ENCODE results near the gene KLHDC1.

GRCh38 chr14:49654511-49654910 lies 38.4 kb upstream of the KLHDC1 start:
- TF ChIP-seq, protein P1, sequence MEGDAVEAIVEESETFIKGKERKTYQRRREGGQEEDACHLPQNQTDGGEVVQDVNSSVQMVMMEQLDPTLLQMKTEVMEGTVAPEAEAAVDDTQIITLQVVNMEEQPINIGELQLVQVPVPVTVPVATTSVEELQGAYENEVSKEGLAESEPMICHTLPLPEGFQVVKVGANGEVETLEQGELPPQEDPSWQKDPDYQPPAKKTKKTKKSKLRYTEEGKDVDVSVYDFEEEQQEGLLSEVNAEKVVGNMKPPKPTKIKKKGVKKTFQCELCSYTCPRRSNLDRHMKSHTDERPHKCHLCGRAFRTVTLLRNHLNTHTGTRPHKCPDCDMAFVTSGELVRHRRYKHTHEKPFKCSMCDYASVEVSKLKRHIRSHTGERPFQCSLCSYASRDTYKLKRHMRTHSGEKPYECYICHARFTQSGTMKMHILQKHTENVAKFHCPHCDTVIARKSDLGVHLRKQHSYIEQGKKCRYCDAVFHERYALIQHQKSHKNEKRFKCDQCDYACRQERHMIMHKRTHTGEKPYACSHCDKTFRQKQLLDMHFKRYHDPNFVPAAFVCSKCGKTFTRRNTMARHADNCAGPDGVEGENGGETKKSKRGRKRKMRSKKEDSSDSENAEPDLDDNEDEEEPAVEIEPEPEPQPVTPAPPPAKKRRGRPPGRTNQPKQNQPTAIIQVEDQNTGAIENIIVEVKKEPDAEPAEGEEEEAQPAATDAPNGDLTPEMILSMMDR (IDR thresholded peaks at IDR 0.05; ENCODE audit: borderline replicate concordance, extremely low read depth, low read length, poor library complexity, severe bottlenecking), result no peak
- TF ChIP-seq EZH2 (IDR thresholded peaks at IDR 0.05; ENCODE audit: borderline replicate concordance, low read depth, low read length, severe bottlenecking), result no peak
